Measurements from ENCODE around the gene ADARB2. TPM values are rescaled to one million over a fixed set of nuclear protein-coding genes. Genes with fewer than 3 reads are reported as not detected.

Gene ADARB2
- total and polyA plus RNA-seq, 2 experiments from 2014 or later, result 2.0 to 5.0 TPM

- TF ChIP-seq ZNF331 (CRISPR knock-in tag; IDR thresholded peaks at IDR 0.05; ENCODE audit: low read depth) (no peak), JUNB (IDR thresholded peaks at IDR 0.05; ENCODE audit: unreplicated experiment) (no peak), REST (IDR thresholded peaks at IDR 0.05; ENCODE audit: unreplicated experiment) (no peak), ETS1 (IDR thresholded peaks at IDR 0.05) (no peak), EZH2phosphoT487 (IDR thresholded peaks at IDR 0.05; ENCODE audit: unreplicated experiment) (no peak), ZNF114 (CRISPR knock-in tag; IDR thresholded peaks at IDR 0.05) (no peak), STAT1 (IDR thresholded peaks at IDR 0.05; ENCODE audit: unreplicated experiment) (no peak), POLR2AphosphoS5 (IDR thresholded peaks at IDR 0.05; ENCODE audit: low read depth) (no peak), CTCF (conservative IDR thresholded peaks at IDR 0.05; ENCODE audit: low read depth in 2 of 2) (no peak), CREB1 (CRISPR knock-in tag; IDR thresholded peaks at IDR 0.05; ENCODE audit: low read depth) (no peak), NANOG (IDR thresholded peaks at IDR 0.05; ENCODE audit: borderline replicate concordance) (no peak)
Observed at GRCh38 chr10:1240341-1240775, 497.0 kb downstream of the ADARB2 start (continued).

GRCh38 chr10:1233031-1233430, 504.3 kb downstream of the ADARB2 start:
- no peaks in the 10 kb centered on the region for H4K20me1 ChIP-seq (replicated peaks; ENCODE audit: insufficient read depth)
- H3K27me3 Mint-ChIP-seq (ENCODE audit: insufficient read depth, low read depth, poor library complexity), result peaks cover 10% of the 10 kb centered on the region
- no peak overlapping the region for H3K27ac Mint-ChIP-seq
- no peak for TF ChIP-seq CREB1 (CRISPR knock-in tag; IDR thresholded peaks at IDR 0.05; ENCODE audit: low read depth)
- TF ChIP-seq EZH2 (IDR thresholded peaks at IDR 0.05; ENCODE audit: low read depth, unreplicated experiment), result no peak
- no peak for TF ChIP-seq REST (IDR thresholded peaks at IDR 0.05; ENCODE audit: unreplicated experiment)
- no peak for TF ChIP-seq ZNF331 (CRISPR knock-in tag; IDR thresholded peaks at IDR 0.05; ENCODE audit: low read depth)
- TF ChIP-seq CTCF (conservative IDR thresholded peaks at IDR 0.05; ENCODE audit: low read depth in 2 of 2), result no peak
- TF ChIP-seq EZH2phosphoT487 (IDR thresholded peaks at IDR 0.05; ENCODE audit: unreplicated experiment), result no peak
- no peak for TF ChIP-seq JUNB (IDR thresholded peaks at IDR 0.05; ENCODE audit: unreplicated experiment)
- TF ChIP-seq ZNF114 (CRISPR knock-in tag; IDR thresholded peaks at IDR 0.05), result no peak
- TF ChIP-seq ETS1 (IDR thresholded peaks at IDR 0.05), result no peak
- TF ChIP-seq NANOG (IDR thresholded peaks at IDR 0.05; ENCODE audit: borderline replicate concordance), result no peak
- no peak for TF ChIP-seq STAT1 (IDR thresholded peaks at IDR 0.05; ENCODE audit: unreplicated experiment)

More at GRCh38 chr10:1233031-1233430, 504.3 kb downstream of the ADARB2 start:
- Histone ChIP-seq H3K79me2 (replicated peaks; ENCODE audit: insufficient read depth) (no peaks in the 10 kb centered on the region), H3K9me2 (ENCODE audit: insufficient read depth) (no peaks in the 10 kb centered on the region), H3K4me3 (no peak overlapping the region), H3K4me2 (no peak overlapping the region), H2AFZ (no peak overlapping the region), H3K27me3 (ENCODE audit: insufficient read depth) (no peaks in the 10 kb centered on the region), H3K36me3 (ENCODE audit: insufficient read depth) (no peaks in the 10 kb centered on the region), H3K4me1 (ENCODE audit: insufficient read depth) (no peaks in the 10 kb centered on the region), H3K27ac (ENCODE audit: low read depth) (no peak overlapping the region), H3F3A (replicated peaks; ENCODE audit: low read depth) (peaks cover 8% of the 10 kb centered on the region)
- Mint-ChIP-seq H3K4me3 (no peak overlapping the region), H3K9me3 (peaks cover 3% of the 10 kb centered on the region; the same call in 1 of the 3 replicates), H3K4me1 (peaks cover 7% of the 10 kb centered on the region; the same call in 2 of the 3 replicates), H3K36me3 (ENCODE audit: low read depth) (peaks cover 17% of the 10 kb centered on the region)
- no peak for ATAC-seq
- no peak for DNase-seq (ENCODE audit: low spot score)
